Neural progenitor cell (in vitro differentiated cells): Measurements from ENCODE around the gene SSBP2.

ENCODE experiments used
- CTCF ChIP-seq: fragments of 200-600 bp; sonication (generic); IDR thresholded peaks from 2 replicates; pipeline ENCODE4 v1.5.1; 2017; ENCODE audit warnings: antibody characterized with exemption, mild to moderate bottlenecking
- EZH2 ChIP-seq: fragments of 200-600 bp; sonication (generic); IDR thresholded peaks from 2 replicates; pipeline ENCODE4 v1.6.1; 2017; ENCODE audit warnings: antibody characterized with exemption, mild to moderate bottlenecking, moderate library complexity

GRCh38 chr5:81688215-81688614 lies 62.7 kb downstream of the SSBP2 start:
- no peak for TF ChIP-seq CTCF
- no peak for TF ChIP-seq EZH2
